Activated B cell treated with CpG ODN at 0.5 μM for 24 hours (primary cell): ENCODE results near the gene VASH1. TPM values are rescaled to one million over a fixed set of nuclear protein-coding genes. Genes with fewer than 3 reads are reported as not detected.

Source experiments
- ATAC-seq: fragments of 200-7000 bp; cut with Tn5 transposase; one replicate; pipeline ENCODE4 v1.10.0; 2021; ENCODE audit warnings: low read depth, mild to moderate bottlenecking, moderate library complexity
- CTCF ChIA-PET: fragments of 350-600 bp; sonication (Branson Sonifier 250); formaldehyde crosslinking; loops from one replicate; lab custom pipeline; 2021; ENCODE audit warnings: antibody characterized with exemption; lab: Charles Lee
- POLR2A ChIA-PET: fragments of 350-600 bp; sonication (Branson Sonifier 250); formaldehyde crosslinking; loops from one replicate; lab custom pipeline; 2021; ENCODE audit warnings: antibody characterized with exemption; lab: Charles Lee
- DNase-seq: peaks from one replicate; pipeline ENCODE4 v3.0.0; 2022
- H3K27ac Mint-ChIP-seq: one replicate; pipeline ENCODE4 v1.8.0; 2020; ENCODE audit warnings: mixed read lengths
- H3K27me3 Mint-ChIP-seq: one replicate; pipeline ENCODE4 v1.8.0; 2021; ENCODE audit warnings: mixed read lengths
- H3K36me3 Mint-ChIP-seq: one replicate; pipeline ENCODE4 v1.8.0; 2021; ENCODE audit warnings: low read depth, mixed read lengths
- H3K4me1 Mint-ChIP-seq: one replicate; pipeline ENCODE4 v1.8.0; 2021; ENCODE audit warnings: mixed read lengths
- H3K4me3 Mint-ChIP-seq: one replicate; pipeline ENCODE4 v1.8.0; 2020; ENCODE audit warnings: mild to moderate bottlenecking, mixed read lengths
- H3K9me3 Mint-ChIP-seq: one replicate; pipeline ENCODE4 v1.8.0; 2020; ENCODE audit warnings: mixed read lengths
- intact Hi-C: fragments of 100-400 bp; cut with micrococcal nuclease; formaldehyde crosslinking; loops from one replicate; pipeline ENCODE4 v1.15.1; 2024
- total RNA-seq: library from RNA; stranded (reverse); gene quantifications from 2 replicates; pipeline ENCODE4 v1.2.3, GENCODE V29; 2022
- TF ChIP-seq, protein P1 (sequence below): fragments of 200-600 bp; IDR thresholded peaks from one replicate; pipeline ENCODE4 v1.8.0; 2022; ENCODE audit warnings: antibody characterized with exemption, mild to moderate bottlenecking

Gene VASH1
- total RNA-seq, 1 donor from 2014 or later: 1.0 TPM

DNA sequence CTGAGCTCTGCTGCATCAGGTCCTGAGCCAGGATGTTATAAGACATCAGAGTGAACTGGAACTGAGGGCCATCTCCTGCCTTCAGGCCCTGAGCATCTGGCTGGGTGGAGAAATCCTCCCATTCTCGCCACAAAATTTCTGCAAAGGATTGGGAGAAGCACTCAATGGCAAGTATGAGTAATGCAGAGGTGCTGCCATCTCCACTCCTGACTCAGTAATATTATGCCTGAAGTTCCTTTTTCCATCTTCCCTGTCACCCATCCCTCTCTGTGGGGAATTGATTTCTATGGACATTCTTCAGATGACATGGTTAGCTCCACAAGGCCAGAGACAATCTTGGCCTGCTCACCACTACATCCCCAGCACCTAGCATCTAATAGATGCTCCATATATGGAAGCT, 46.7 kb downstream of the VASH1 start:
- no peaks in the 10 kb centered on the region for H3K9me3 Mint-ChIP-seq
- intact Hi-C loops: no loop called here
- no peak overlapping the region for H3K4me3 Mint-ChIP-seq
- H3K27ac Mint-ChIP-seq: no peak overlapping the region
- H3K4me1 Mint-ChIP-seq: peaks cover 20% of the 10 kb centered on the region
- TF ChIP-seq, protein P1, sequence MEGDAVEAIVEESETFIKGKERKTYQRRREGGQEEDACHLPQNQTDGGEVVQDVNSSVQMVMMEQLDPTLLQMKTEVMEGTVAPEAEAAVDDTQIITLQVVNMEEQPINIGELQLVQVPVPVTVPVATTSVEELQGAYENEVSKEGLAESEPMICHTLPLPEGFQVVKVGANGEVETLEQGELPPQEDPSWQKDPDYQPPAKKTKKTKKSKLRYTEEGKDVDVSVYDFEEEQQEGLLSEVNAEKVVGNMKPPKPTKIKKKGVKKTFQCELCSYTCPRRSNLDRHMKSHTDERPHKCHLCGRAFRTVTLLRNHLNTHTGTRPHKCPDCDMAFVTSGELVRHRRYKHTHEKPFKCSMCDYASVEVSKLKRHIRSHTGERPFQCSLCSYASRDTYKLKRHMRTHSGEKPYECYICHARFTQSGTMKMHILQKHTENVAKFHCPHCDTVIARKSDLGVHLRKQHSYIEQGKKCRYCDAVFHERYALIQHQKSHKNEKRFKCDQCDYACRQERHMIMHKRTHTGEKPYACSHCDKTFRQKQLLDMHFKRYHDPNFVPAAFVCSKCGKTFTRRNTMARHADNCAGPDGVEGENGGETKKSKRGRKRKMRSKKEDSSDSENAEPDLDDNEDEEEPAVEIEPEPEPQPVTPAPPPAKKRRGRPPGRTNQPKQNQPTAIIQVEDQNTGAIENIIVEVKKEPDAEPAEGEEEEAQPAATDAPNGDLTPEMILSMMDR: no peak
- H3K36me3 Mint-ChIP-seq: peaks cover 69% of the 10 kb centered on the region
- POLR2A ChIA-PET: no interaction called here
- DNase-seq (no peak), ATAC-seq (no peak)
- CTCF ChIA-PET: no interaction called here
- H3K27me3 Mint-ChIP-seq: no peaks in the 10 kb centered on the region

DNA sequence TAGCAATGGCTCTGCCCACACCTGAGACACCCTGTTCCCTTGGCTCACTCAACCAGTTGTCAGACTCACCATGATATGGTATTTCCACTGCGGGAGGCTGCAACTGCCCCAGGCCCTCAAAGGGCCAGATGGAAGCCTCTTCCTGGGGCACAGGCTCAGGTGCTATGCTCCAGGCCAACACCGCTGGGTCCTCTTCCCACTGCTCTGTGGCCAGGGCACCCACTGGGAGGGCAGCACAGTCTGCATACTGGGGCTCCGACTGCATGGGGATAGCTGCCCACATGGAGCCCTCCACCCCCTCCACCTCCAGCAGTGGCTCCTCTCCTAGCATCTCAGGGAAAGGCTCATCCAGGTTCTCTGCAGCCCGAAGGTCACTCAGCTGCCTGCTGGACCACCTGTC, 47.7 kb downstream of the VASH1 start:
- Mint-ChIP-seq H3K4me1 (peaks cover 25% of the 10 kb centered on the region), H3K36me3 (peaks cover 59% of the 10 kb centered on the region)
- POLR2A ChIA-PET: no interaction called here

DNA sequence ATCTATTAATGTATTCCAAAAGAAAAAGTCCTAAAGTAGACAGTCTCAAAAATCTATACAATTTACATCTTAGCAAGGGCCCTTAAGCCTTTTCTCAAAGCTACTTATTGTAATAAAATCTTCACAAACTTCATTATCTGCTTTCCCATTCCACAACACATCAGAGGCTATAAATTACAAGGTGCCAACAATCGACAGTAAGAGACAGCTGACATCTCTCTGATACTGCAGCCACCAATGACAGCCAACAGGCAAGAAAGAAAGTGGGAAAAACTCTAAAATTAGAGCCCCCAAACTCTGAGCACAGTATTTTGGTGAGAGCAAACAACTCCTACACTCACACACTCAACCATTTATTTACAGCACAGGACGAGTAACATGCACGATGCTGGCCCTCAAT, 49.3 kb downstream of the VASH1 start:
- H3K4me3 Mint-ChIP-seq: peak overlapping the region; percentile 24

More for the DNA sequence above, 47.7 kb downstream of the VASH1 start:
- ATAC-seq (no peak), DNase-seq (no peak)
- TF ChIP-seq, protein P1: no peak
- CTCF ChIA-PET: no interaction called here
- H3K27ac Mint-ChIP-seq: no peak overlapping the region
- H3K9me3 Mint-ChIP-seq: no peaks in the 10 kb centered on the region
- H3K4me3 Mint-ChIP-seq: no peak overlapping the region
- H3K27me3 Mint-ChIP-seq: no peaks in the 10 kb centered on the region
- intact Hi-C loops: no loop called here

DNA sequence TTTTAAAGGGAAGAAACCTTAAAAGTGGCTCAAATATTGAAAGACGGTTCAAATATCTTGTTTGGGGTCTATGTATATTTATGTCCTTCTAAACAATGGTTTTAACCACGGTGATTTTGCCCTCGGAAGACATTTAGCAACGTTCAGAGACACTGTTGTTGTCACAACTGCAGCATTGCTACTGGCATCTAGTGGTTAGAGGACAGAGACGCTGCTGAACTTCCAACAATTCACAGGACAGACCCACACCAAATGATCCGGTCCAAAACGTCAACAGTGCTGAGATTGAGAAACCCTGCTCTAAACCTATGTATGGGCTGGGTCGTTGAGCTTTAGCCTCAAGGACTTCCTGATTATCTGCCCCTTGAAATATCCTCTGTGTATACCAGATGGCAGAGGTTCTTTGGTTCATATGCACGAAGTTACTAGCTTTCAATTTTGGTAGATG, 49.7 kb downstream of the VASH1 start:
- H3K4me1 Mint-ChIP-seq: peaks cover 25% of the 10 kb centered on the region
- TF ChIP-seq, protein P1: no peak
- peaks cover 42% of the 10 kb centered on the region for H3K36me3 Mint-ChIP-seq
- H3K9me3 Mint-ChIP-seq: no peaks in the 10 kb centered on the region
- no peaks in the 10 kb centered on the region for H3K27me3 Mint-ChIP-seq
- DNase-seq: no peak
- POLR2A ChIA-PET: interaction anchor here (0.7 to 2.1 kb wide), 3 partner anchors 309 to 828 kb away, joined by 4 to 8 read pairs (median 5); no protein-coding TSS in a partner anchor
- no peak overlapping the region for H3K27ac Mint-ChIP-seq
- peak overlapping the region; percentile 95 for H3K4me3 Mint-ChIP-seq
- ATAC-seq: no peak
- intact Hi-C loops: loop anchor here (5.0 kb wide), 3 partner anchors 231 to 659 kb away; partner anchors contain the start of genes GPATCH2L, SAMD15 and TMED8
- CTCF ChIA-PET: interaction anchor here (1.1 to 1.9 kb wide), 3 partner anchors 100 to 260 kb away, joined by 3 to 8 read pairs (median 3); no protein-coding TSS in a partner anchor

More for the DNA sequence above, 49.3 kb downstream of the VASH1 start:
- Mint-ChIP-seq H3K27ac (no peak overlapping the region), H3K36me3 (peaks cover 46% of the 10 kb centered on the region), H3K9me3 (no peaks in the 10 kb centered on the region), H3K4me1 (peaks cover 25% of the 10 kb centered on the region), H3K27me3 (no peaks in the 10 kb centered on the region)
- DNase-seq: no peak
- ChIA-PET CTCF (interaction anchor here (1.4 to 1.9 kb wide), 2 partner anchors 100 to 260 kb away, joined by 3 to 8 read pairs; no protein-coding TSS in a partner anchor), POLR2A (no interaction called here)
- intact Hi-C loops: loop anchor here (5.0 kb wide), 3 partner anchors 232 to 658 kb away; partner anchors contain the start of genes GPATCH2L, SAMD15 and TMED8
- no peak for ATAC-seq
- TF ChIP-seq, protein P1: no peak

DNA sequence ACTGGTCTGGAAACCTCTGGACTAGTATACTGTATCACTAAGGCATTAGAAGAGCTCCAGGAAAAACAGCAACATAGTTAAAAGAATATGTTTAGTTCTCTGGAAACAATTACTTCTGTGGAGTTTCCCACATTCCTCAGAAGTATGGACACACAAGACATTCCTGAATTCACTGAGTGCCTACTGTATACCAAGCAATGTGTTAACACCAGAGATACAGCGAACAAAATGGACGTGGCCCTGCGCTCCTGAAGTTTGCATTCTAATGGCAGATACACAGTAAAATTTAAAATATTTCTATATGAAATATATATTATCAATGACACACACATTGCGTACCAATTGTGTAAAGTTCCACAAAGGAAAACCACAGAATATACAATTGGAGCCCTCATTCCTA, 50.3 kb downstream of the VASH1 start:
- peaks cover 36% of the 10 kb centered on the region for H3K36me3 Mint-ChIP-seq
- H3K27ac Mint-ChIP-seq: no peak overlapping the region
- ATAC-seq (no peak), DNase-seq (no peak)
- intact Hi-C loops: loop anchor here (5.0 kb wide), 3 partner anchors 231 to 659 kb away; partner anchors contain the start of genes GPATCH2L, SAMD15 and TMED8
- ChIA-PET CTCF (interaction anchor here (1.1 to 1.9 kb wide), 3 partner anchors 101 to 259 kb away, joined by 3 to 8 read pairs (median 3); no protein-coding TSS in a partner anchor), POLR2A (interaction anchor here (0.7 to 2.2 kb wide), 6 partner anchors 105 to 829 kb away, joined by 3 to 11 read pairs (median 4); partner anchors contain the start of gene CIPC)
- no peaks in the 10 kb centered on the region for H3K27me3 Mint-ChIP-seq
- peak overlapping the region; percentile 95 for H3K4me3 Mint-ChIP-seq
- peaks cover 25% of the 10 kb centered on the region for H3K4me1 Mint-ChIP-seq
- TF ChIP-seq, protein P1: no peak
- H3K9me3 Mint-ChIP-seq: no peaks in the 10 kb centered on the region
